HCT116 (cell line): ENCODE measurements around the gene CDH11. TPM values are rescaled to one million over a fixed set of nuclear protein-coding genes. Genes with fewer than 3 reads are reported as not detected.

ENCODE experiments used
- ATAC-seq: fragments of 200-7000 bp; cut with Tn5 transposase; 2 replicates; pipeline ENCODE4 v1.9.1; 2020; ENCODE audit warnings: mild to moderate bottlenecking, moderate library complexity
- BruUV-seq: library from RNA; stranded (reverse); fragments of 400-500 nt; replicated peaks from 2 replicates; lab custom pipeline; 2021; lab: Mats Ljungman, UMichigan
- CTCF ChIA-PET: fragments of 300-600 bp; sonication (Branson Sonifier 250); formaldehyde crosslinking; loops from one replicate; lab custom pipeline; 2021; ENCODE audit warnings: antibody characterized with exemption; lab: Charles Lee
- POLR2A ChIA-PET: fragments of 300-600, 350-600 bp; sonication (Branson Sonifier 250); formaldehyde crosslinking; loops from one replicate; lab custom pipeline; 2021; ENCODE audit warnings: antibody characterized with exemption; lab: Charles Lee
- RAD21 ChIA-PET, 2 experiments: fragments of 300-600 bp; sonication (Branson Sonifier 250); formaldehyde crosslinking; loops; one replicate each; lab custom pipeline; 2023; ENCODE audit warnings: low total read pairs in 2 of 2; ENCODE audit not compliant: uncharacterized antibody in 2 of 2, unreplicated experiment in 2 of 2, low non-redundant PET in 1 of 2; lab: Charles Lee
- DNase-seq: peaks from one replicate; pipeline ENCODE4 v3.0.0-alpha.2; 2010; ENCODE audit warnings: low read depth, low spot score
- H2AFZ ChIP-seq: fragments of 200-600 bp; shearing (Covaris generic), sonication (generic); 2 replicates; pipeline ENCODE4 v1.6.1; 2017; ENCODE audit warnings: low read depth, mixed run types, mixed read lengths, antibody characterized with exemption, low read length; ENCODE audit not compliant: poor library complexity, severe bottlenecking
- H3K27ac ChIP-seq: 2 replicates; pipeline ENCODE4 v1.5.1; 2012; ENCODE audit warnings: low read depth, low read length
- H3K27me3 ChIP-seq: fragments of 200-600 bp; sonication (generic); 2 replicates; pipeline ENCODE4 v1.6.1; 2016; ENCODE audit warnings: mixed run types, low read length, mixed read lengths; ENCODE audit not compliant: insufficient read depth
- H3K36me3 ChIP-seq, 2 experiments: fragments of 200-500 bp in 1 of 2; fragments of 200-600 bp in 1 of 2; sonication (Bioruptor generic) in 1 of 2; sonication (generic) in 1 of 2; 2 replicates each; pipeline versions ENCODE4 v1.5.1 to v1.6.1; 2014 to 2016; ENCODE audit warnings: low read length in 2 of 2, inconsistent platforms in 1 of 2, mixed read lengths in 1 of 2, mixed run types in 1 of 2; ENCODE audit not compliant: insufficient read depth in 2 of 2, control insufficient read depth in 1 of 2
- H3K4me1 ChIP-seq, 2 experiments: fragments of 200-600 bp in 1 of 2; sonication (generic) in 1 of 2; 2 replicates each; pipeline versions ENCODE4 v1.5.1 to v1.6.1; 2012 to 2017; ENCODE audit warnings: low read length in 2 of 2, inconsistent platforms in 1 of 2, mild to moderate bottlenecking in 1 of 2, mixed read lengths in 1 of 2, mixed run types in 1 of 2, moderate library complexity in 1 of 2; ENCODE audit not compliant: insufficient read depth in 2 of 2, control insufficient read depth in 1 of 2
- H3K4me2 ChIP-seq: fragments of 200-600 bp; sonication (generic); 2 replicates; pipeline ENCODE4 v1.6.1; 2017; ENCODE audit warnings: mixed run types, low read length, mixed read lengths
- H3K4me3 ChIP-seq, 2 experiments: fragments of 200-600 bp in 1 of 2; sonication (generic) in 1 of 2; replicated peaks in 1 of 2; 2 replicates each; pipeline ENCODE4 v1.5.1; 2011 to 2016; ENCODE audit warnings: low read length in 2 of 2, control low read depth in 1 of 2, low read depth in 1 of 2, mild to moderate bottlenecking in 1 of 2, mixed read lengths in 1 of 2, mixed run types in 1 of 2
- H3K79me2 ChIP-seq: fragments of 200-600 bp; sonication (generic); 2 replicates; pipeline ENCODE4 v1.6.1; 2017; ENCODE audit warnings: mild to moderate bottlenecking, mixed run types, low read length, moderate library complexity, mixed read lengths; ENCODE audit not compliant: insufficient read depth
- H3K9ac ChIP-seq: fragments of 200-600 bp; sonication (generic); 2 replicates; pipeline ENCODE4 v1.6.1; 2016; ENCODE audit warnings: low read length, mixed read lengths
- H3K9me2 ChIP-seq: fragments of 200-600 bp; sonication (generic), shearing (Covaris generic); 2 replicates; pipeline ENCODE4 v1.6.1; 2017; ENCODE audit warnings: mixed run types, mild to moderate bottlenecking, moderate library complexity; ENCODE audit not compliant: insufficient read depth
- H3K9me3 ChIP-seq, 2 experiments: fragments of 200-500 bp in 1 of 2; fragments of 200-600 bp in 1 of 2; sonication (Bioruptor generic) in 1 of 2; sonication (generic) in 1 of 2; 2 replicates each; pipeline ENCODE4 v1.6.1; 2014 to 2017; ENCODE audit warnings: low read length in 2 of 2, mixed read lengths in 2 of 2, inconsistent platforms in 1 of 2, low read depth in 1 of 2, mild to moderate bottlenecking in 1 of 2, mixed run types in 1 of 2, moderate library complexity in 1 of 2; ENCODE audit not compliant: control insufficient read depth in 1 of 2, insufficient read depth in 1 of 2
- H4K20me1 ChIP-seq: fragments of 200-600 bp; sonication (generic), shearing (Covaris generic); 2 replicates; pipeline ENCODE4 v1.6.1; 2017; ENCODE audit warnings: mixed run types, mild to moderate bottlenecking, moderate library complexity; ENCODE audit not compliant: insufficient read depth
- CBX3 ChIP-seq: IDR thresholded peaks from 2 replicates; pipeline ENCODE4 v1.6.1; 2012; ENCODE audit warnings: low read depth
- EGR1 ChIP-seq: IDR thresholded peaks from 2 replicates; pipeline ENCODE4 v1.6.1; 2012; ENCODE audit warnings: low read depth
- ELF1 ChIP-seq: IDR thresholded peaks from 2 replicates; pipeline ENCODE4 v1.6.1; 2012; ENCODE audit warnings: low read depth, borderline replicate concordance
- FOSL1 ChIP-seq: IDR thresholded peaks from 2 replicates; pipeline ENCODE4 v1.6.1; 2012; ENCODE audit warnings: low read depth
- POLR2A ChIP-seq: IDR thresholded peaks from 2 replicates; pipeline ENCODE4 v1.7.0; 2011; ENCODE audit warnings: borderline replicate concordance; ENCODE audit not compliant: insufficient read depth, insufficient read length; ENCODE audit errors: extremely low read depth
- POLR2AphosphoS5 ChIP-seq: IDR thresholded peaks from 2 replicates; pipeline ENCODE4 v1.6.1; 2011; ENCODE audit warnings: mild to moderate bottlenecking, low read depth, low read length, moderate library complexity
- SP1 ChIP-seq: IDR thresholded peaks from 2 replicates; pipeline ENCODE4 v1.6.1; 2012; ENCODE audit warnings: low read depth
- YY1 ChIP-seq: IDR thresholded peaks from 2 replicates; pipeline ENCODE4 v1.6.1; 2011; ENCODE audit warnings: low read length, low read depth, moderate library complexity, mild to moderate bottlenecking; ENCODE audit not compliant: insufficient replicate concordance; ENCODE audit errors: extremely low read depth
- ZNF274 ChIP-seq: fragments of 200-500 bp; sonication (Bioruptor generic); IDR thresholded peaks from 2 replicates; pipeline ENCODE4 v1.6.1; 2014; ENCODE audit warnings: mild to moderate bottlenecking, low read depth, low read length, inconsistent platforms
- intact Hi-C: fragments of 100-400 bp; cut with micrococcal nuclease; formaldehyde crosslinking; loops from 2 replicates; pipeline ENCODE4 v1.10.0; 2022
- total RNA-seq: library from RNA; stranded (reverse); gene quantifications from one replicate; pipeline ENCODE4 v1.2.1, GENCODE V29; 2021; ENCODE audit not compliant: unreplicated experiment
- TF ChIP-seq, protein P1 (sequence below): IDR thresholded peaks from 2 replicates; pipeline ENCODE4 v1.6.1; 2012; ENCODE audit warnings: low read depth

Gene CDH11
- total RNA-seq, 1 experiment from 2014 or later = 0.52 TPM

DNA sequence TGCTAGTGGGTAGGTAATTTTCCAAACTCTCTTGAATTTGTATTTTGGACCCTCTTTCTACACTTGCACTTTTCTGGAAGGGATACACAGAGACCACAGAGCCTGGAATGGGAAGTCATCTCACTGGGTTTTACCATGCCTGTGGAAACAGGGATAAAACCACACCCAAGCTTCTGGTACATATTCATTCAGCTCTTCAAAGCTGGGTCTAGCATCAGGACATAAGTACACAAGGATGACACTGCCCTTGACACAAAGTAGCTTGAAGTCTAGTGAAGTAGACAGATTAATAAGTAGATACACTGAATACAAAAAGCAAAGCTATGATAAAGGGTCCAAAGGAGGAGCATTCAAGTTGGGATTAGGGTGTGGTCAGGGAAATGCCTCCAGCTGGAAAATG is 118.2 kb downstream of the CDH11 start (continued):
- TF ChIP-seq YY1 (no peak), EGR1 (no peak), ZNF274 (no peak)

GRCh38 chr16:65002265-65002664 is 119.6 kb downstream of the CDH11 start:
- H3K4me3 ChIP-seq = no peak overlapping the region
- H3K36me3 ChIP-seq = no peaks in the 10 kb centered on the region
- no peaks in the 10 kb centered on the region for H3K79me2 ChIP-seq
- intact Hi-C loops = no loop called here
- no peaks in the 10 kb centered on the region for H4K20me1 ChIP-seq
- H3K27ac ChIP-seq = no peak overlapping the region
- RAD21 ChIA-PET = no interaction called here
- H3K9ac ChIP-seq = no peak overlapping the region
- no peaks in the 10 kb centered on the region for H3K9me2 ChIP-seq
- no peak overlapping the region for H3K4me2 ChIP-seq
- CTCF ChIA-PET = no interaction called here
- no peak for TF ChIP-seq FOSL1
- TF ChIP-seq SP1 = no peak
- no peak for TF ChIP-seq POLR2AphosphoS5
- no peak for TF ChIP-seq ELF1
- no peak for TF ChIP-seq CBX3
- no peak for TF ChIP-seq POLR2A
- TF ChIP-seq, protein P1, sequence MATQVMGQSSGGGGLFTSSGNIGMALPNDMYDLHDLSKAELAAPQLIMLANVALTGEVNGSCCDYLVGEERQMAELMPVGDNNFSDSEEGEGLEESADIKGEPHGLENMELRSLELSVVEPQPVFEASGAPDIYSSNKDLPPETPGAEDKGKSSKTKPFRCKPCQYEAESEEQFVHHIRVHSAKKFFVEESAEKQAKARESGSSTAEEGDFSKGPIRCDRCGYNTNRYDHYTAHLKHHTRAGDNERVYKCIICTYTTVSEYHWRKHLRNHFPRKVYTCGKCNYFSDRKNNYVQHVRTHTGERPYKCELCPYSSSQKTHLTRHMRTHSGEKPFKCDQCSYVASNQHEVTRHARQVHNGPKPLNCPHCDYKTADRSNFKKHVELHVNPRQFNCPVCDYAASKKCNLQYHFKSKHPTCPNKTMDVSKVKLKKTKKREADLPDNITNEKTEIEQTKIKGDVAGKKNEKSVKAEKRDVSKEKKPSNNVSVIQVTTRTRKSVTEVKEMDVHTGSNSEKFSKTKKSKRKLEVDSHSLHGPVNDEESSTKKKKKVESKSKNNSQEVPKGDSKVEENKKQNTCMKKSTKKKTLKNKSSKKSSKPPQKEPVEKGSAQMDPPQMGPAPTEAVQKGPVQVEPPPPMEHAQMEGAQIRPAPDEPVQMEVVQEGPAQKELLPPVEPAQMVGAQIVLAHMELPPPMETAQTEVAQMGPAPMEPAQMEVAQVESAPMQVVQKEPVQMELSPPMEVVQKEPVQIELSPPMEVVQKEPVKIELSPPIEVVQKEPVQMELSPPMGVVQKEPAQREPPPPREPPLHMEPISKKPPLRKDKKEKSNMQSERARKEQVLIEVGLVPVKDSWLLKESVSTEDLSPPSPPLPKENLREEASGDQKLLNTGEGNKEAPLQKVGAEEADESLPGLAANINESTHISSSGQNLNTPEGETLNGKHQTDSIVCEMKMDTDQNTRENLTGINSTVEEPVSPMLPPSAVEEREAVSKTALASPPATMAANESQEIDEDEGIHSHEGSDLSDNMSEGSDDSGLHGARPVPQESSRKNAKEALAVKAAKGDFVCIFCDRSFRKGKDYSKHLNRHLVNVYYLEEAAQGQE = no peak
- TF ChIP-seq, all 23 proteins: peak for 0
- POLR2A ChIA-PET = no interaction called here
- H3K27me3 ChIP-seq = no peaks in the 10 kb centered on the region
- ATAC-seq = no peak
- peaks cover 12 to 14% of the 10 kb centered on the region in 2 experiments; a peak in 2 of 4 replicates for H3K9me3 ChIP-seq
- no peak overlapping the region for H2AFZ ChIP-seq
- BruUV-seq = no TSS peak
- DNase-seq = no peak
- H3K4me1 ChIP-seq = no peaks in the 10 kb centered on the region
